ENCODE measurements around the gene RAB13. TPM values are rescaled to one million over a fixed set of nuclear protein-coding genes. Genes with fewer than 3 reads are reported as not detected.
A peak's percentile ranks its signal among the peaks of the same experiment; 100 is the strongest.

The RAB13 gene
- total and polyA plus RNA-seq, 2 of the 8 experiments (the other 6 are each of a cell fraction or from before 2014, with no cell fraction given) = 70.5 to 157 TPM

DNA sequence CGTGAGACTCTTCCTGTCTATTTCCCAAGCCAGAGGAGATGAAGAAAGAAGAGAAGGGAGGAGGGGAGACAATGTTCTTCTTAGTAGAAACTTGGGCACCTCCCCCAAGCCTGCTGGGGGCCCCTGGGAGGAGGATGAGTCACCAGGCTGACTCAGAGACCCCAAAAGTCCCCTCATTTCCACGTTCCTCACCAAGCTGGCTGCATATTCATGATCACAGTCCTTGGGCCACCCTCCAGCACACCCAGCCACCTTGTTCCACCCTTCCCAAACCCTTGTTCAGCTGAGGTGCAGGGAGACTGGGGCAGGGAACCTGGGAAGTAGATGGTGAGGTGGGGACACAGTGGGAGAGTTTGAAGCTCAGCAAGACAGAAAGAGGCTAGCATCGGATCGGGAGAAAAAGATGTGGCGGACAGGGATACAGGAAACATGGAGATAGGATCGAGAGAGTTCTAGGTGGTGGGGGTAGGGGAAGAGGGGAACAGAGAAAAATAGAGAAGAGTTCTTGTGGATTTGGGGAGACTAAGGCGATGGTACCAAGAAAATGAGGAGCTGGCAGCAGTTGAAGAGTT is 712 bp downstream of the RAB13 start (continued):
- TF ChIP-seq, protein P1, sequence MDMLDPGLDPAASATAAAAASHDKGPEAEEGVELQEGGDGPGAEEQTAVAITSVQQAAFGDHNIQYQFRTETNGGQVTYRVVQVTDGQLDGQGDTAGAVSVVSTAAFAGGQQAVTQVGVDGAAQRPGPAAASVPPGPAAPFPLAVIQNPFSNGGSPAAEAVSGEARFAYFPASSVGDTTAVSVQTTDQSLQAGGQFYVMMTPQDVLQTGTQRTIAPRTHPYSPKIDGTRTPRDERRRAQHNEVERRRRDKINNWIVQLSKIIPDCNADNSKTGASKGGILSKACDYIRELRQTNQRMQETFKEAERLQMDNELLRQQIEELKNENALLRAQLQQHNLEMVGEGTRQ (IDR thresholded peaks at IDR 0.05; ENCODE audit: low read length) = no peak
- no peak for TF ChIP-seq HDAC2 (IDR thresholded peaks at IDR 0.05; ENCODE audit: borderline replicate concordance in 1 of 2, low read depth in 2 of 2, low read length in 2 of 2)
- TF ChIP-seq CTBP2 (IDR thresholded peaks at IDR 0.05; ENCODE audit: borderline replicate concordance, insufficient read depth, insufficient read length, low read length) = no peak
- TF ChIP-seq RFX5 (IDR thresholded peaks at IDR 0.05; ENCODE audit: borderline replicate concordance, low read depth, low read length) = no peak
- TF ChIP-seq FOSL1 (IDR thresholded peaks at IDR 0.05; ENCODE audit: insufficient read depth, low read depth, low read length) = no peak
- TF ChIP-seq NANOG (IDR thresholded peaks at IDR 0.05; ENCODE audit: insufficient read depth, low read depth, low read length, poor library complexity, severe bottlenecking) = no peak
- peak; percentile 89 for TF ChIP-seq JUN (IDR thresholded peaks at IDR 0.05; ENCODE audit: low read depth, low read length)
- TF ChIP-seq EP300 (IDR thresholded peaks at IDR 0.05; ENCODE audit: borderline replicate concordance in 1 of 2, low read depth in 2 of 2, low read length in 2 of 2) = no peak
- TF ChIP-seq TAF7 (optimal IDR thresholded peaks at IDR 0.05; ENCODE audit: borderline replicate concordance, low read depth, low read length) = peak; percentile 72
- TF ChIP-seq BRCA1 (IDR thresholded peaks at IDR 0.05; ENCODE audit: low read depth, low read length) = no peak
- TF ChIP-seq TCF12 (IDR thresholded peaks at IDR 0.05; ENCODE audit: low read depth, low read length) = no peak
- no peak for TF ChIP-seq CBX5 (IDR thresholded peaks at IDR 0.05; ENCODE audit: low read depth, low read length)
- peak; percentile 19 for TF ChIP-seq KDM4A (IDR thresholded peaks at IDR 0.05; ENCODE audit: low read depth, low read length, severe bottlenecking)
- peak; percentile 89 for TF ChIP-seq POLR2AphosphoS5 (IDR thresholded peaks at IDR 0.05; ENCODE audit: low read depth, low read length)
- TF ChIP-seq SP1 (IDR thresholded peaks at IDR 0.05; ENCODE audit: low read depth, low read length) = peak; percentile 49; the same call in 1 of the 2 replicates
- peak in 1 of 2 experiments; percentile 88; a peak in 2 of 3 replicates for TF ChIP-seq POLR2A (IDR thresholded peaks at IDR 0.05; ENCODE audit: control extremely low read depth in 1 of 2, low read depth in 2 of 2, low read length in 2 of 2)
- TF ChIP-seq NRF1 (IDR thresholded peaks at IDR 0.05; ENCODE audit: low read depth, low read length) = no peak
- TF ChIP-seq MAFK (IDR thresholded peaks at IDR 0.05; ENCODE audit: low read depth, low read length) = no peak
- TF ChIP-seq, protein P2, sequence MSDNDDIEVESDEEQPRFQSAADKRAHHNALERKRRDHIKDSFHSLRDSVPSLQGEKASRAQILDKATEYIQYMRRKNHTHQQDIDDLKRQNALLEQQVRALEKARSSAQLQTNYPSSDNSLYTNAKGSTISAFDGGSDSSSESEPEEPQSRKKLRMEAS (IDR thresholded peaks at IDR 0.05) = 0 out of 2 replicates have a peak, but pooled peaks have one; percentile 13

Data from H1 (cell line).